HG03432 (cell line): Measurements from ENCODE around the gene GALNT5.
A peak's percentile ranks its signal among the peaks of the same experiment; 100 is the strongest.
"Not testable (repeated sequence)": the region's sequence is repeated elsewhere in the genome, so short reads cannot be mapped to it uniquely, and the experiment has no call there.

Experiments
- ATAC-seq: cut with Tn5 transposase; IDR thresholded peaks from one replicate; pipeline ENCODE4 v1.9.1; 2021; ENCODE audit warnings: mild to moderate bottlenecking, moderate library complexity; ENCODE audit not compliant: unreplicated experiment

GALNT5 gene

DNA sequence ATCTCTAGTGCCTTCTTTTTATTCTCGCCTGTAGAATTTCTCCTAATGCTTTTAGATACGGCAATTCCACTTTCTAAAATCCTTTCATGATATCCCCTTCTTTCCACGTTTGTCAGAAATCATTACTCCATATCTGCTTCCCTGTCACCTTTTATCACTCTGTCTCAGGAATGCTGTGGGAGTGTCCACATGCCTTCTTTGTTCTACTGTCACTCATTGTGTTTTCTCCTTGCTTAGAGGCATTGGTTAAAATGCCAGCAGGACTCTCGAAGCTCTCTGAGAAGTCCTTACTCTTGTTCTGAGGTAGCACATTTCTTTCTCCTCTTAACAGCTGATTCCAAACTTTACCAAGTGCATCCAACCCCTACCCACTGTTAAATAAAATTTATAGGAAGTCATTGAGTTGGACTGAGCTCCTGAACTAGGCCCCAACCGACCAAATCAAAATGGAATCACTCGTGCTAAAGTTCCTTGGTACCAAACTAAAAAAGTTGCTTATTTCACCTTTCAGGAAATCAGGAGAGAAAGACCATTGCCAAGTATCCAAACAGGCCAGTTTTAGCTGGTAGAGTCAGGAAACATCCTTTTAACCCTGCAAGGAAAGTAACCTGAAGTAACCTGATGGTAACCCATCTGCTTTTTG is 10.6 kb upstream of the GALNT5 start:
- no peak for ATAC-seq

DNA sequence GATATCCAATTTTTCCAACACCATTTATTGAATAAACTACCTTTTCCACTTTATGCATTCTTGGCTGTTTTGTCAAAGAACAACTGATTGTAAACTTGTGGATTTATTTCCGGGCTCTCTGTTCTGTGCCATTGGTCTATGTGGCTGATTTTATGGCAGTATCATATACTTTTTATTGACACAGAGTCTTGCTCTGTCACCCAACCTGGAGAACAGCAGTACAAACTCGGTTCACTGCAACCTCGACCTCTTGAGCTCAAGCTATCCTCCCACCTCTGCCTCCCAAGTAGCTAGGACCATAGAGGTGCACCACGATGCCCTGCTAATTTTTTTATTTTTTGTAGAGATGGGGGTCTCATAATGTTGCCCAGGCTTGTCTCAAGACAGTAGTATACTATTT is 6.7 kb upstream of the GALNT5 start:
- ATAC-seq: no peak

DNA sequence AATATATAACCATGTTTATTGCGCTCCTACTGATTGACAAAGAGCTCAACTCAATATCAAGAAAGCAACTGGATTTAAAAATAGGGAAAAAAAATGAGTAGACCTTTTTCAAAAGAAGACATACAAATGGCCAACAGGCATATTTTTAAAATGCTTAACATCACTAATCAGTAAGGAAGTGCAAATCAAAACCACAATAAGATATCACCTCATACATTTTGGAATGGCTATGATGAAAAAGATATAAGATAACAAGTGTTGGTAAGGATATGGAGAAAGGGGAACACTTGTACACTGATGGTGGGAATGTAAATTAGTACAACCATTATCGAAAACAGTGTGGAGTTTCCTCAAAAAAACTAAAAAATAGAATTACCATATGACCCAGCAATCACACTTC is 5.6 kb upstream of the GALNT5 start:
- ATAC-seq: no peak

- ATAC-seq: no peak
Measured at GRCh38 chr2:157252529-157252928, 5.0 kb upstream of the GALNT5 start.

DNA sequence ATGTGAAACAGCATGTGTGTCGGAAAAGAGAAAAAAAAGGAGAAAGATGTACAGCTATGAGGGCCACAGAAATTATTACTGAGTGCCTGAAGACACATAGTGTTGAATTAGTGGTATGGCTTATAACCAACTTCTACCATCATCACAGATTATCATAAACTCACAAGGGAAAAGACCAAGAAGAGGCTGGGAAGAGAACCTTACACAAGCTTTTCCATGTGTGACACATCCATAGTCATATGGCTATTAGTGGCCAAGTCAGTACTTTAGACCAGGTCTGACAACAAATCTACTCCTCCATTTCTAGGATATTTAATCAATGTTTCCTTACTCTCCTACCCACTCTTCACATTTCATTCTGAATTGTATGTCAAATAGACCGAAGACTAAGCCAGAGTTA is 3.5 kb upstream of the GALNT5 start:
- ATAC-seq: no peak

GRCh38 chr2:157255746-157256145 is 1.8 kb upstream of the GALNT5 start:
- no peak for ATAC-seq

DNA sequence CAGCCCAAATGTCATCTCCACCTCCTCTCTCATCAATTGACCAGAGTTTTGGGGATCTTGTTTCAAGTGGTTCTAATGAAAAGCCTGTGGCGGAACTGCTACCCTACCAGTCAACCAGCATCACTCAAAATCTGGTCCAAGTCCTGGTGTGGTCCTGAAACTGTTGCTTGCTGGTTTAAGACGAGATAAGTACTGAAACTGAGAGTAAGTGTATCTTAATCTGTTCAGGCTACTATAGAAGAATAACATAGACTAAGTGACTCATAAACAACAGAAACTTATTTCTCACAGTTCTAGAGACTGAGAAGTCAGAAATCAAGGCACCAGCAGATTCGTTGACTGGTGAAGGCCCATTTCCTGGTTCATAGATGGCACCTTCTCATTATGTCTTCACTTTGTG is 879 bp upstream of the GALNT5 start:
- ATAC-seq: peak; percentile 98

- no peak for ATAC-seq
Measured at GRCh38 chr2:157258520-157259326, 1.2 kb downstream of the GALNT5 start.

DNA sequence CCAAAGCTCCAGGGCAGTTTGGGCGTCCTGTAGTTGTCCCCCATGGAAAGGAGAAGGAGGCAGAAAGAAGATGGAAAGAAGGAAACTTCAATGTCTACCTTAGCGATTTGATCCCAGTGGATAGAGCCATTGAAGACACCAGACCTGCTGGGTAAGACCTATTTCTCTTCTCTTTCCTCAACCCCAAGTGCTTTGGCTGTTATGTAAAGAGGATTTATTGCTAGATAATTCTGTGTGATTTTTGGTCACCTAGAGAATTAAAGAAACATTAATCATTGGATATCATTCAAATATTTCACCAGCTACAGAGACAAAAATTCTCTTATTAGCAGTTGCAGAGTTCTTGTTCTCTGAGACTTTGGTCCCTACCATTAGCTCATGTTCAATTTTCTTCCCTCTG is 1.9 kb downstream of the GALNT5 start:
- ATAC-seq: no peak

DNA sequence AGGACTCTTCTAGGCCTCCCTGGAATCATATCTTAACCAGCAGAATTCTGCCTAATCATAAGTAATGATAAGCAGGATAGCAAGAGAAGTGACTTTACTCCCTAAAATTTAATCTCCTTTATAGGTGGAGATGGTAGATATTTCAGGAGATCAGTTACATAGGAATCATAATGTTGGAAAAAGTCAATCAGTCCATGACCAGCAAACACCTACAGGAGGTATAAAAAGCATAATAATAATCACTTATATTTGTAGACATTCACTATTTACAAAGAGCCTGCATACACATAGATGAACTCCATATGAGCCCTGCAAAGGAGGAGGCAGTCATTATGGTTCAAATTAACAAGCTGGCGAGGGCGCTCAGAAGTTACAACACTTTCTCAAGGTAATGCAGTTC is 2.5 kb downstream of the GALNT5 start:
- ATAC-seq: no peak

DNA sequence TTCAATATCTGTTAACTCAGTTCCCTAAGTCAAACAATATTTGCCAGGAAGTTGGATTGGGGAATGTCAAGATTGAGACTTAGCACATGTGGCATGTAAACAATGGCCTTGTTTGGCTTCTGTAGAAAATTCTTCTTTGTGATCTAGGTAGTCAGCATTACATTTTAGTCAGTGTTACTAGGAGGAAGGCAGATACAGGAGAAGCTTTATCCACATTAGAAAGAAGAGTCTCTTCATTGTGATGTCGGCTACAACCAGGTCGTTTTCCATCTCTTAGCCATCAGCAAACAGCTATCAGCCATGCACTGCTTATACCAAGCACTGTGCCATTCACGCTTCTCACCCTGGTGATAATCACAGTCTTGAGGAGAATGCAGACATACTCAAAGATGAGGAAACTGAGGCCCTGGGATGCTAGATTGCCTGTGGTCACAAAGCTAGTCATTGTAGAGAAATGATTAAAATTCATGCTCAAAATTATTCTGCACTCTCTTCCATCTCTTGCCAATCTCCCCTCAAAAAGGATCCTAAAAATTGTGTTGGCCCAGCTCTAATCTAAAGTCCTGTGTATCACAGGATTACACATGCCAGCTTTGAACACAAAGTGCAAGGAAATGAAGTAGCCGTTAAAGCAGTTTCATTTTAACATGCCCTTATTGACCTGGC is 3.2 kb downstream of the GALNT5 start:
- ATAC-seq: no peak

DNA sequence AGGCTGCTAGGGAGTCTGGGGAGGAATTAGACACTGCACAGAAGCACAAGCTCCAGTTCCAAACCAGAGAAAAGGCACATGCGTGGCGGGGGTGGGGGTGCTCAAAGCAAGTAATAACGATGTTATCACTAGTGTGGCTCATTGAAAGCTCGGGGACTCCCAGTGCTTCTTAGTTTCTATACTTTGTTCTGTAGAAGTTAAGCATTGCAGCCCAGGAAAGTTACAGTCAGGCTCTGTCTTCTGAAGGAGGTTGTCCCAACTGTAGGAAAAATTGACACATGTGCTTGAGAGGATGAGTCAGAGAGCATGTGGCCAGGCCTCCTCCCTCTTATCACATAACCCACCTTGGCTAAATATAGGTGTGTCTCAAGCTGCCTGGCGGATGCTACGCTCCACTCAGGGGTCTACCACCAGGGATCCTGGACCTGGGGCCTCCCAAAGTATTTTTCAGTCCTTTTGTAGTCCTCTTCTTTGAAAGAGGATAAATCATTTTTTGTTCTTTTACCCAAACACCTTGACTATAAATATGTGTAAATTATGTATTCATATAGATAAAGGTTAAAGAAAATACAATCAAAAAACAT is 3.8 kb downstream of the GALNT5 start:
- no peak for ATAC-seq

DNA sequence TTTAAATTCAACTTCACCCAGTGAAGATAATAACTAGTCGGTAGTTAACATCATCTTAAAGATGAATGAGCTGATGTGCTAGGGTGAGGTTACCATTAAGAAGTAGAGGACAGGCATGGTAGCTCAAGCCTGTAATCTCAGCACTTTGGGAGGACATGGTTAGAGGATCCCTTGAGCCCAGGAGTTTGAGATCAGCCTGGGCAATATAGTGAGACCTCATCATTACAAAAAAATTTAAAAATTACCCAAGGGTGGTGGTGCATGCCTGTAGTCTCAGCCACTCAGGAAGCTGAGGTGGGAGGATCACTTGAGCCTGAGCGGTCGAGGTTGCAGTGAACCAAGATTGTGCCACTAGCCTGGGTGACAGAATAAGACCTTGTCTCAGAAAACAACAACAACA is 4.7 kb downstream of the GALNT5 start:
- ATAC-seq: no peak

DNA sequence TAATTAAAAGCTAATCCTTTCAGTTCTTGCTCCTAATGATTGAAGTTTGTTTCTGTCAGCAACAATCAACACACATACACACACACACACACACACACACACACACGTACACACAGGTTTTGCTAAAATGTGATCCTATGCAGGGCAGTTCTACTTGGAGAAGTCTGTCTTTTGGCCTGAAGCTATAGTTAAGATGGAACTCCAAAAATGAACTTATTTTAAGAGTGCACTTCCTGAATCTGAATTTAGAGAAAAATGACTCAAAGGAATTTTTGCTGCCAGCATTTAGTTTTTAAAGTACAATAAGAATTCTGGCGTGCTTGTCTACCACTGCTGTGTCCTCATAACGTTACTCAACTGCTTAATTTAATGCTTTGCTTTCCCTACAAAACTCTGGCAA is 6.6 kb downstream of the GALNT5 start:
- ATAC-seq: no peak

- ATAC-seq: no peak
Measured at GRCh38 chr2:157265825-157266224, 8.3 kb downstream of the GALNT5 start.

DNA sequence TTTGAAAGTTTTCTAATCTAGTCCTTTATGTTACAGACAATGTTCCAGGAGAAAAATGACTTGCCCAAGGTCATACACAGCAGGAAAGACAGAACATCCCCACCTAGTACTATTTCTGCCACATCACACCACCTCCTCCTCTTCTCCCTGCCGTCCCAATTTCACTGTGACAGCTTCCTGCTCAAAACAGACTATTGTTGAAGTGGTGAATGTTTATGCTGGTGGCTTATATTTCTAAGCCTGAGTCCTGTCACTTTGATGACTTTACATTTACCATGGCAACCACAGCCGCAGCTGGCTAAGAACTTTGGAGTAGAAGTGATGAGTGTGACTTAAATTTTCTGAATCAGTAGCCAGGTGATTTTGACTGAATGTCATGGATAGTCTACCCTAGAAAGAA is 10.0 kb downstream of the GALNT5 start:
- no peak for ATAC-seq

- no peak for ATAC-seq
Measured at GRCh38 chr2:157269060-157269459, 11.6 kb downstream of the GALNT5 start.

- peak; percentile 68 for ATAC-seq
Measured at GRCh38 chr2:157269922-157270321, 12.4 kb downstream of the GALNT5 start.

DNA sequence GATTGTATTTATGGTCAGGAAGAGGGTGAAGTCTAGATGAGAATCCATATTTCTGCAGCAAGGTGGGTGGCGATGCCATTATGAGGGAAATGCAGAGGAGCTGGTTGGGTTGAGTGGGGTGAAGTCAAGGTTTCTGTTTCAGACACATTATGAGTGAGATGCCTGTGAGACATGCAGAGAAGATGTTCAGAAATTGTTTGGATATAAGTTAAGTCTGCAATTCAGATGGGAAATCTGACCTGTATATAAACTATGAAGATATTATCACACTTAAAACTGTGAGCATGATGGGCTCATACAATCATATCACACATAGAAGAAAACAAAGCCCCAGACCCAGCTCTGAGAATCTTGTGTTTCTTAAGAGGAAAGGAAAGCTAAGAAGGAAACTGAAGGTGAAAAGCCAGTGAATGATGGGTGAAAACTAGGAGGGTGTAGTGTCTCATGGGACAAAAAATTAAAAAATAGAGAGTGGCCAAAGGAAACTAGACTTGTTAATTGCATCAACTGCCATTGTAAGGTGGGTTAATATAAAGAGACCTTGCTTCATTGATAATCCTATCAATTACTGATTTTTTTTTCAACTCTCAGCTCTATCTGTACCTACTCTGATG is 14.2 kb downstream of the GALNT5 start:
- no peak for ATAC-seq

DNA sequence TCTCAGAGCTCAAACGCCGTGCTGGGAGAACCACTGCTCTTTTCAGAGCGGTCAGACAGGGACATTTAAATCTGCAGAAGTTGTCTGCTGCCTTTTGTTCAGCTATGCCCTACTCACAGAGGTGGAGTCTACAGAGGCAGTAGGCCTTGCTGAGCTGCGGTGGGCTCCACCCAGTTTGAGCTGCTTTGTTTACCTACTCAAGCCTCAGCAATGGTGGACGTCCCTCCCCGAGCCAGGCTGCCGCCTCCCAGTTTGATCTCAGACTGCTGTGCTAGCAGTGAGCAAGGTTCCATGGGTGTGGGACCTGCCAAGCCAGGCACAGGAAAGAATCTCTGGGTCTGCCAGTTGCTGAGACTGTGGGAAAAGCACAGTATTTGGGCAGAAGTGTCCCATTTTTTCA is 21.8 kb downstream of the GALNT5 start:
- not testable (repeated sequence) for ATAC-seq

DNA sequence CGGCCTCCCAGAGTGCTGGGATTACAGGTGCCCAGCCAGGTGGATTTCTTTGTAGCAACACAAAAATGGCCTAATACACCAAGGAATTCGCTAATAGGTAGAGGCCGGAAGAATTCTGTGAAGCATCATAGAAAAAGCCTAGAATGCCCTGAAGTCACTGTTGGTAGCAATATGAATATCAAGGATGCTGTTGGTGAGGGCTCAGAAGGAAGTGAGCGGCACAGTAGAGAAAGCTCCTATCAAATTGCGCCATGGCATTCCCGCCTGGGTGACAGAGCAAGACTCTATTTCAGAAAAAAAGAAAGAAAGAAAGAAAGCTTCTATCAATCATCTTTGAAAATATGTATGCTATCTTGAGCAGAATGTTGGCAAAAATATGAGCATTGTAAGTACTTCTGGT is 23.8 kb downstream of the GALNT5 start:
- no peak for ATAC-seq
